Endothelial cell of umbilical vein (primary cell): ENCODE results near the gene FAM120B. TPM values are rescaled to one million over a fixed set of nuclear protein-coding genes. Genes with fewer than 3 reads are reported as not detected.

ENCODE experiments used
- BruUV-seq: library from RNA; stranded (reverse); fragments of 400-500 nt; replicated peaks from 2 replicates; lab custom pipeline; 2021; lab: Mats Ljungman, UMichigan
- CTCF ChIA-PET: fragments of 300-600, 350-600 bp; sonication (Branson Sonifier 250); formaldehyde crosslinking; loops from one replicate; lab custom pipeline; 2021; ENCODE audit warnings: antibody characterized with exemption, inconsistent platforms; lab: Charles Lee
- POLR2A ChIA-PET: fragments of 300-600, 350-600 bp; sonication (Branson Sonifier 250); formaldehyde crosslinking; loops from one replicate; lab custom pipeline; 2021; ENCODE audit warnings: antibody characterized with exemption, inconsistent platforms; lab: Charles Lee
- DNase-seq: peaks from one replicate; pipeline ENCODE4 v3.0.0-alpha.2; 2011; ENCODE audit warnings: low read depth, low spot score
- FAIRE-seq: peaks from 2 replicates; lab custom pipeline; 2011; peaks lifted over from hg19 to GRCh38; lab: Jason Lieb, UNC
- H2AFZ ChIP-seq: 2 replicates; pipeline ENCODE4 v1.6.0; 2012; ENCODE audit warnings: low read depth, low read length, control low read depth, inconsistent platforms
- H3K27ac ChIP-seq: 2 replicates; pipeline ENCODE4 v1.5.1; 2011; ENCODE audit warnings: low read depth, mild to moderate bottlenecking, control low read depth, low read length, moderate library complexity; ENCODE audit not compliant: insufficient read depth
- H3K27me3 ChIP-seq, 2 experiments: 2 replicates each; pipeline versions ENCODE4 v1.6.0 to v1.6.1; 2011; ENCODE audit warnings: low read length in 2 of 2, mixed read lengths in 1 of 2; ENCODE audit not compliant: control insufficient read depth in 2 of 2, insufficient read depth in 2 of 2
- H3K36me3 ChIP-seq, 2 experiments: 2 replicates in 1 of 2; 3 replicates in 1 of 2; pipeline ENCODE4 v1.5.1; 2011; ENCODE audit warnings: low read length in 2 of 2, mild to moderate bottlenecking in 1 of 2, moderate library complexity in 1 of 2; ENCODE audit not compliant: control insufficient read depth in 2 of 2, insufficient read depth in 2 of 2; ENCODE audit errors: extremely low read depth in 1 of 2
- H3K4me1 ChIP-seq: 3 replicates; pipeline ENCODE4 v1.5.1; 2011; ENCODE audit warnings: mild to moderate bottlenecking, low read length; ENCODE audit not compliant: control insufficient read depth, insufficient read depth; ENCODE audit errors: extremely low read depth
- H3K4me2 ChIP-seq: 2 replicates; pipeline ENCODE4 v1.6.1; 2011; ENCODE audit warnings: low read length, control low read depth, mixed read lengths; ENCODE audit not compliant: insufficient read depth
- H3K4me3 ChIP-seq, 3 experiments: fragments of 200-600 bp in 1 of 3; sonication (generic), shearing (Covaris generic) in 1 of 3; replicated peaks in 1 of 3; 2 replicates each; pipeline ENCODE4 v1.5.1; 2011 to 2016; ENCODE audit warnings: control low read depth in 3 of 3, low read length in 3 of 3, mild to moderate bottlenecking in 2 of 3, inconsistent platforms in 1 of 3, low read depth in 1 of 3, moderate library complexity in 1 of 3; ENCODE audit not compliant: insufficient read depth in 1 of 3
- H3K79me2 ChIP-seq: 2 replicates; pipeline ENCODE4 v1.6.0; 2012; ENCODE audit warnings: low read length, inconsistent platforms; ENCODE audit not compliant: control insufficient read depth, insufficient read depth
- H3K9ac ChIP-seq: replicated peaks from 2 replicates; pipeline ENCODE3; 2011; ENCODE audit warnings: low read length, control low read depth; ENCODE audit not compliant: insufficient read depth; ENCODE audit errors: extremely low read depth
- H3K9me1 ChIP-seq: replicated peaks from 3 replicates; pipeline ENCODE4 v1.6.0; 2011; ENCODE audit warnings: mild to moderate bottlenecking, low read length; ENCODE audit not compliant: control insufficient read depth, insufficient read depth; ENCODE audit errors: extremely low read depth
- H3K9me3 ChIP-seq: replicated peaks from 2 replicates; pipeline ENCODE4 v1.5.1; 2012; ENCODE audit warnings: low read length, inconsistent platforms; ENCODE audit not compliant: control insufficient read depth, insufficient read depth
- H4K20me1 ChIP-seq: replicated peaks from 2 replicates; pipeline ENCODE3; 2011; ENCODE audit warnings: mild to moderate bottlenecking, low read length; ENCODE audit not compliant: control insufficient read depth, insufficient read depth; ENCODE audit errors: extremely low read depth
- EZH2 ChIP-seq: IDR thresholded peaks from 2 replicates; pipeline ENCODE4 v1.6.1; 2012; ENCODE audit warnings: borderline replicate concordance, low read depth, mild to moderate bottlenecking, moderate library complexity, low read length, inconsistent platforms; ENCODE audit not compliant: severe bottlenecking
- FOS ChIP-seq: IDR thresholded peaks from 2 replicates; pipeline ENCODE4 v1.6.1; 2011; ENCODE audit warnings: mild to moderate bottlenecking, low read length, moderate library complexity, borderline replicate concordance; ENCODE audit not compliant: insufficient read depth
- GATA2 ChIP-seq: IDR thresholded peaks from 2 replicates; pipeline ENCODE4 v1.7.0; 2011; ENCODE audit warnings: low read depth, mild to moderate bottlenecking, moderate library complexity, mixed read lengths, low read length; ENCODE audit not compliant: insufficient read length, insufficient read depth
- JUN ChIP-seq: IDR thresholded peaks from 2 replicates; pipeline ENCODE4 v1.6.1; 2011; ENCODE audit warnings: borderline replicate concordance, low read depth; ENCODE audit not compliant: insufficient read length, insufficient read depth
- MYC ChIP-seq: IDR thresholded peaks from one replicate; pipeline ENCODE4 v1.6.1; 2011; ENCODE audit warnings: mild to moderate bottlenecking, low read depth, low read length
- POLR2A ChIP-seq: IDR thresholded peaks from 2 replicates; pipeline ENCODE4 v1.6.1; 2012; ENCODE audit warnings: low read depth, mild to moderate bottlenecking, control low read depth, low read length
- POLR2AphosphoS5 ChIP-seq: IDR thresholded peaks from 2 replicates; pipeline ENCODE4 v1.6.1; 2012; ENCODE audit warnings: low read depth, mild to moderate bottlenecking, control low read depth, low read length, moderate library complexity; ENCODE audit not compliant: insufficient read depth
- dilution Hi-C: fragments of 300-500 bp; cut with MboI; formaldehyde crosslinking; loops from one replicate; pipeline ENCODE4 v1.15.0; 2019; ENCODE audit warnings: low sequenced_read_pairs; ENCODE audit not compliant: extremely low pct_ligation_motif_present
- intact Hi-C: fragments of 100-400 bp; cut with micrococcal nuclease; formaldehyde crosslinking; loops from one replicate; pipeline ENCODE4 v1.10.0; 2022
- polyA plus RNA-seq, 4 experiments: library from polyadenylated mRNA; depleted of rRNA in 3 of 4; stranded (reverse) in 3 of 4; unstranded in 1 of 4; fragments of >200 nt; gene quantifications; 2 replicates each; pipeline versions ENCODE4 v1.2.1 to v1.2.3, GENCODE V29; 2011 to 2012; ENCODE audit warnings: missing spikeins in 1 of 4
- total RNA-seq: library from RNA; stranded (reverse); gene quantifications from 2 replicates; pipeline ENCODE4 v1.2.3, GENCODE V29; 2021
- TF ChIP-seq, protein P1 (sequence below), 2 donors: IDR thresholded peaks; 1 replicate in 1 of 2; 2 replicates in 1 of 2; pipeline ENCODE4 v1.5.1; 2011; ENCODE audit warnings: low read length in 2 of 2, mild to moderate bottlenecking in 2 of 2, moderate library complexity in 2 of 2, control low read depth in 1 of 2, inconsistent platforms in 1 of 2, low read depth in 1 of 2; ENCODE audit not compliant: insufficient read depth in 1 of 2; ENCODE audit errors: extremely low read depth in 1 of 2
- TF ChIP-seq, protein P2 (sequence below): IDR thresholded peaks from 2 replicates; pipeline ENCODE4 v1.6.1; 2011; ENCODE audit not compliant: insufficient read depth, insufficient read length

The FAM120B gene
- total and polyA plus RNA-seq, 2 donors (not counting 3 experiments of a cell fraction or from before 2014, with no cell fraction given), result 10.8 to 28.2 TPM

DNA sequence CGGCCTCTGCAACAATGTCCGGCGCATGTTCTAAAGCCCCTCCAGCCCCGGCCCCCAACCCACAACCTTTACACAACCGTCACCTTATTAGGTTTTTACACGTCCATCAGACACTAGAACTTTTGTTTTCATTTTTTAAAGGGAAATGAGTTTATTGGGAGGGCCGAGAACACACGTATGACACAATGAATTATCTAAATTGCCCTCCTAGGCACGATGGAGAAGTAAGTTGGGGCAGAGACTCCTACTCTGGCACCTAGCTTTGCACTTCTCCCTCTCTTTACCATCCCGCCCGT, 14.5 kb upstream of the FAM120B start:
- POLR2A ChIA-PET, result no interaction called here
- peaks cover 28% of the 10 kb centered on the region for H3K4me1 ChIP-seq
- no peaks in the 10 kb centered on the region for H4K20me1 ChIP-seq
- DNase-seq (peak; percentile 8), FAIRE-seq (no peak)
- peaks cover 35 to 79% of the 10 kb centered on the region in 2 experiments for H3K27me3 ChIP-seq
- no peaks in the 10 kb centered on the region for H3K36me3 ChIP-seq
- BruUV-seq, result no TSS peak
- H3K4me2 ChIP-seq, result peak overlapping the region; percentile 35
- H3K27ac ChIP-seq, result no peak overlapping the region
- no peaks in the 10 kb centered on the region for H3K9me3 ChIP-seq
- H3K9me1 ChIP-seq, result no peaks in the 10 kb centered on the region
- intact Hi-C loops, result loop anchor here (1.0 to 5.0 kb wide), 4 partner anchors 15 to 502 kb away; partner anchors contain the start of gene FAM120B
- H3K4me3 ChIP-seq, result peak overlapping the region in 2 of 3 experiments; percentile 14 to 60
- dilution Hi-C loops, result no loop called here
- H3K79me2 ChIP-seq, result no peaks in the 10 kb centered on the region
- no peak overlapping the region for H3K9ac ChIP-seq
- CTCF ChIA-PET, result interaction anchor here (2.1 to 7.1 kb wide), 3 partner anchors 225 to 502 kb away, joined by 6 to 62 read pairs (median 13); no protein-coding TSS in a partner anchor
- no peak for TF ChIP-seq POLR2A
- no peak for TF ChIP-seq MYC
- TF ChIP-seq FOS, result no peak
- no peak for TF ChIP-seq GATA2
- no peak for TF ChIP-seq EZH2
- TF ChIP-seq, protein P1, sequence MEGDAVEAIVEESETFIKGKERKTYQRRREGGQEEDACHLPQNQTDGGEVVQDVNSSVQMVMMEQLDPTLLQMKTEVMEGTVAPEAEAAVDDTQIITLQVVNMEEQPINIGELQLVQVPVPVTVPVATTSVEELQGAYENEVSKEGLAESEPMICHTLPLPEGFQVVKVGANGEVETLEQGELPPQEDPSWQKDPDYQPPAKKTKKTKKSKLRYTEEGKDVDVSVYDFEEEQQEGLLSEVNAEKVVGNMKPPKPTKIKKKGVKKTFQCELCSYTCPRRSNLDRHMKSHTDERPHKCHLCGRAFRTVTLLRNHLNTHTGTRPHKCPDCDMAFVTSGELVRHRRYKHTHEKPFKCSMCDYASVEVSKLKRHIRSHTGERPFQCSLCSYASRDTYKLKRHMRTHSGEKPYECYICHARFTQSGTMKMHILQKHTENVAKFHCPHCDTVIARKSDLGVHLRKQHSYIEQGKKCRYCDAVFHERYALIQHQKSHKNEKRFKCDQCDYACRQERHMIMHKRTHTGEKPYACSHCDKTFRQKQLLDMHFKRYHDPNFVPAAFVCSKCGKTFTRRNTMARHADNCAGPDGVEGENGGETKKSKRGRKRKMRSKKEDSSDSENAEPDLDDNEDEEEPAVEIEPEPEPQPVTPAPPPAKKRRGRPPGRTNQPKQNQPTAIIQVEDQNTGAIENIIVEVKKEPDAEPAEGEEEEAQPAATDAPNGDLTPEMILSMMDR (IDR thresholded peaks at IDR 0.05; ENCODE audit: extremely low read depth in 1 of 2, insufficient read depth in 1 of 2, low read depth in 1 of 2, low read length in 2 of 2), result no peak
- no peak for TF ChIP-seq POLR2AphosphoS5
- TF ChIP-seq, protein P2, sequence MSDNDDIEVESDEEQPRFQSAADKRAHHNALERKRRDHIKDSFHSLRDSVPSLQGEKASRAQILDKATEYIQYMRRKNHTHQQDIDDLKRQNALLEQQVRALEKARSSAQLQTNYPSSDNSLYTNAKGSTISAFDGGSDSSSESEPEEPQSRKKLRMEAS, result no peak
- TF ChIP-seq JUN, result no peak
- H2AFZ ChIP-seq, result no peak overlapping the region
